HepG2 (cell line): Measurements from ENCODE around the gene LYZ. TPM values are rescaled to one million over a fixed set of nuclear protein-coding genes. Genes with fewer than 3 reads are reported as not detected.

Experiments
- AKAP8 ChIP-seq: sonication (generic); formaldehyde crosslinking; IDR thresholded peaks from 2 replicates; pipeline ENCODE4 v1.5.1; 2020; ENCODE audit warnings: mild to moderate bottlenecking, missing genetic modification reagents
- ATAD3A ChIP-seq: sonication (generic); formaldehyde crosslinking; IDR thresholded peaks from 2 replicates; pipeline ENCODE4 v1.4.0; 2020; ENCODE audit warnings: missing genetic modification reagents
- ATF3 ChIP-seq: sonication (generic); formaldehyde crosslinking; IDR thresholded peaks from 2 replicates; pipeline ENCODE4 v1.4.0; 2020; ENCODE audit warnings: missing genetic modification reagents
- ATF7-NPFF ChIP-seq: sonication (generic); formaldehyde crosslinking; IDR thresholded peaks from 2 replicates; pipeline ENCODE4 v1.8.1; 2023; ENCODE audit warnings: mild to moderate bottlenecking, low read depth, missing genetic modification reagents, moderate library complexity
- EP300 ChIP-seq, 3 experiments: sonication (generic) in 1 of 3; formaldehyde crosslinking in 1 of 3; IDR thresholded peaks; 2 replicates each; pipeline versions ENCODE4 v1.5.1 to v1.6.1; 2011 to 2020; ENCODE audit warnings: low read depth in 2 of 3, low read length in 2 of 3, borderline replicate concordance in 1 of 3, improper control_type of control experiment in 1 of 3, mild to moderate bottlenecking in 1 of 3, missing genetic modification reagents in 1 of 3, moderate library complexity in 1 of 3
- IRF1 ChIP-seq: sonication (generic); formaldehyde crosslinking; IDR thresholded peaks from 2 replicates; pipeline ENCODE4 v1.4.0; 2020; ENCODE audit warnings: low read depth, mild to moderate bottlenecking, missing genetic modification reagents
- KAT2B ChIP-seq: fragments of 150-350 bp; IDR thresholded peaks from 2 replicates; pipeline ENCODE4 v1.6.1; 2014; ENCODE audit warnings: low read depth, low read length, borderline replicate concordance
- KDM4B ChIP-seq: sonication (generic); formaldehyde crosslinking; IDR thresholded peaks from 2 replicates; pipeline ENCODE4 v1.4.0; 2020; ENCODE audit warnings: missing genetic modification reagents
- MEIS1 ChIP-seq: sonication (generic); formaldehyde crosslinking; IDR thresholded peaks from 2 replicates; pipeline ENCODE4 v1.9.0; 2021; ENCODE audit warnings: mild to moderate bottlenecking, missing genetic modification reagents, moderate library complexity, borderline replicate concordance
- MYNN ChIP-seq: sonication (generic); formaldehyde crosslinking; IDR thresholded peaks from 2 replicates; pipeline ENCODE4 v1.4.0; 2020; ENCODE audit warnings: mild to moderate bottlenecking, low read depth, missing genetic modification reagents
- NFKBIZ ChIP-seq: IDR thresholded peaks from 2 replicates; pipeline ENCODE4 v1.6.1; 2018; ENCODE audit warnings: missing genetic modification reagents, missing compliant biosample characterization
- NR2C2 ChIP-seq: sonication (generic); formaldehyde crosslinking; IDR thresholded peaks from 2 replicates; pipeline ENCODE4 v1.4.0; 2020; ENCODE audit warnings: missing genetic modification reagents, mild to moderate bottlenecking, moderate library complexity, borderline replicate concordance
- RBM39 ChIP-seq: fragments of 200-400 bp; formaldehyde crosslinking; IDR thresholded peaks from one replicate; pipeline ENCODE4 v1.6.1; 2018; ENCODE audit warnings: antibody characterized with exemption, mild to moderate bottlenecking, low read depth, low read length; ENCODE audit not compliant: poor library complexity, severe bottlenecking
- REL ChIP-seq: sonication (generic); formaldehyde crosslinking; conservative IDR thresholded peaks from 2 replicates; pipeline ENCODE4 v1.8.0; 2022; ENCODE audit warnings: mild to moderate bottlenecking, missing genetic modification reagents, moderate library complexity
- ZBTB14 ChIP-seq: sonication (generic); formaldehyde crosslinking; IDR thresholded peaks from 2 replicates; pipeline ENCODE4 v1.4.0; 2020; ENCODE audit warnings: missing genetic modification reagents
- ZNF205 ChIP-seq: IDR thresholded peaks from 2 replicates; pipeline ENCODE4 v1.6.1; 2018; ENCODE audit warnings: missing biosample characterization, missing genetic modification reagents
- ZNF232 ChIP-seq: sonication (generic); formaldehyde crosslinking; IDR thresholded peaks from 2 replicates; pipeline ENCODE4 v1.4.0; 2020; ENCODE audit warnings: missing genetic modification reagents, borderline replicate concordance
- ZNF264 ChIP-seq: sonication (generic); formaldehyde crosslinking; IDR thresholded peaks from 2 replicates; pipeline ENCODE4 v1.4.0; 2020; ENCODE audit warnings: missing genetic modification reagents
- ZNF296 ChIP-seq: sonication (generic); formaldehyde crosslinking; conservative IDR thresholded peaks from 2 replicates; pipeline ENCODE4 v1.5.0; 2020; ENCODE audit warnings: mild to moderate bottlenecking, missing genetic modification reagents
- ZNF335 ChIP-seq: sonication (generic); formaldehyde crosslinking; IDR thresholded peaks from 2 replicates; pipeline ENCODE4 v1.4.0; 2020; ENCODE audit warnings: missing genetic modification reagents
- ZNF574 ChIP-seq: sonication (generic); formaldehyde crosslinking; IDR thresholded peaks from 2 replicates; pipeline ENCODE4 v1.4.0; 2020; ENCODE audit warnings: missing genetic modification reagents
- ZNF749 ChIP-seq: sonication (generic); formaldehyde crosslinking; IDR thresholded peaks from 2 replicates; pipeline ENCODE4 v1.8.0; 2022; ENCODE audit warnings: mild to moderate bottlenecking, missing genetic modification reagents, moderate library complexity, borderline replicate concordance
- polyA plus RNA-seq, 8 experiments: library from polyadenylated mRNA; depleted of rRNA in 3 of 8; stranded (reverse) in 7 of 8; unstranded in 1 of 8; fragments of >200 nt; fragmentation: Illumina TruSeq in 4 of 8; extraction: Trizol in 4 of 8; gene quantifications; 2 replicates each; pipeline versions ENCODE4 v1.2.1 to v1.2.3, GENCODE V29; 2011 to 2016; ENCODE audit warnings: low read depth in 4 of 8, missing spikeins in 1 of 8, mixed read lengths in 1 of 8; ENCODE audit not compliant: insufficient read depth in 1 of 8
- total RNA-seq, 5 experiments: library from RNA; depleted of rRNA; stranded (reverse); fragments of >200 nt; fragmentation: Illumina TruSeq; extraction: Trizol; gene quantifications; 2 replicates each; pipeline ENCODE4 v1.2.3, GENCODE V29; 2016; ENCODE audit warnings: low read depth in 1 of 5

Gene LYZ
- total and polyA plus RNA-seq, 2 of the 13 experiments (the other 11 are each of a cell fraction or from before 2014, with no cell fraction given), result 1,788 to 2,054 TPM

GRCh38 chr12:69348162-69348938, at the start of gene LYZ (continued):
- TF ChIP-seq IRF1, result no peak
- peak; percentile 77; the same call in 1 of the 2 replicates for TF ChIP-seq KDM4B (CRISPR knock-in tag)
- peak; percentile 90; the same call in 1 of the 2 replicates for TF ChIP-seq NFKBIZ
- TF ChIP-seq ZNF749 (CRISPR knock-in tag), result 0 out of 2 replicates have a peak, but pooled peaks have one; percentile 37
- no peak for TF ChIP-seq RBM39
- TF ChIP-seq ZNF264 (CRISPR knock-in tag), result peak; percentile 86
- TF ChIP-seq ZNF335 (CRISPR knock-in tag), result 0 out of 2 replicates have a peak, but pooled peaks have one; percentile 63
- peak; percentile 47; the same call in 1 of the 2 replicates for TF ChIP-seq AKAP8 (CRISPR knock-in tag)
- peak; percentile 44; the same call in 1 of the 2 replicates for TF ChIP-seq NR2C2 (CRISPR knock-in tag)
- peak; percentile 84; the same call in 1 of the 2 replicates for TF ChIP-seq ZNF232 (CRISPR knock-in tag)
- no peak for TF ChIP-seq KAT2B
- no peak for TF ChIP-seq ZBTB14 (CRISPR knock-in tag)
- no peak for TF ChIP-seq ATAD3A (CRISPR knock-in tag)
- no peak for TF ChIP-seq REL (CRISPR knock-in tag)
- TF ChIP-seq ATF7-NPFF (CRISPR knock-in tag), result peak; percentile 72
- peak; percentile 78 for TF ChIP-seq ZNF574 (CRISPR knock-in tag)
- TF ChIP-seq MYNN (CRISPR knock-in tag), result no peak
- TF ChIP-seq ZNF205 (CRISPR knock-in tag), result 0 out of 2 replicates have a peak, but pooled peaks have one; percentile 63
- peak; percentile 71; the same call in 1 of the 2 replicates for TF ChIP-seq MEIS1
- peak; percentile 42; the same call in 1 of the 2 replicates for TF ChIP-seq ATF3 (CRISPR knock-in tag)
- peak in 1 of 2 experiments; percentile 98; a peak in 2 of 4 replicates for TF ChIP-seq EP300 (IDR thresholded peaks at IDR 0.05; ENCODE audit: low read depth in 2 of 2, low read length in 2 of 2)
- TF ChIP-seq EP300 (CRISPR knock-in tag; IDR thresholded peaks at IDR 0.05; ENCODE audit: borderline replicate concordance), result peak; percentile 93
- TF ChIP-seq ZNF296 (CRISPR knock-in tag), result no peak
